K562 (cell line): Measurements from ENCODE around the gene MADCAM1. TPM values are rescaled to one million over a fixed set of nuclear protein-coding genes. Genes with fewer than 3 reads are reported as not detected.
A peak's percentile ranks its signal among the peaks of the same experiment; 100 is the strongest.

Experiments
- ARID1B ChIP-seq: fragments of 450-650 bp; IDR thresholded peaks from 2 replicates; pipeline ENCODE4 v1.6.1; 2016; ENCODE audit warnings: antibody characterized with exemption, mild to moderate bottlenecking, inconsistent platforms
- E4F1 ChIP-seq: fragments of 250-450 bp; sonication (Bioruptor Pico); IDR thresholded peaks from 2 replicates; pipeline ENCODE4 v1.5.0; 2021; ENCODE audit warnings: mild to moderate bottlenecking, borderline replicate concordance
- MCM2 ChIP-seq: fragments of 450-650 bp; IDR thresholded peaks from 2 replicates; pipeline ENCODE4 v1.6.1; 2017; ENCODE audit warnings: low read depth, mild to moderate bottlenecking
- NCOA6 ChIP-seq: fragments of 450-650 bp; IDR thresholded peaks from 2 replicates; pipeline ENCODE4 v1.6.1; 2017; ENCODE audit warnings: mild to moderate bottlenecking
- PTTG1 ChIP-seq: fragments of 450-650 bp; IDR thresholded peaks from 2 replicates; pipeline ENCODE4 v1.6.1; 2016; ENCODE audit warnings: low read depth, mild to moderate bottlenecking, missing genetic modification characterization, missing compliant biosample characterization
- STAT5B ChIP-seq: fragments of 250-450 bp; sonication (Bioruptor Pico); IDR thresholded peaks from 2 replicates; pipeline ENCODE4 v1.8.0; 2021; ENCODE audit warnings: mild to moderate bottlenecking, inconsistent platforms
- STAT6 ChIP-seq: sonication (generic); formaldehyde crosslinking; IDR thresholded peaks from 2 replicates; pipeline ENCODE4 v1.8.1; 2023; ENCODE audit warnings: mild to moderate bottlenecking, missing genetic modification reagents
- ZNF398 ChIP-seq: fragments of 250-450 bp; sonication (Bioruptor Pico); IDR thresholded peaks from 2 replicates; pipeline ENCODE4 v1.8.0; 2021; ENCODE audit warnings: moderate library complexity, mild to moderate bottlenecking, inconsistent platforms
- ZNF445 ChIP-seq: fragments of 250-450 bp; sonication (Bioruptor Pico); IDR thresholded peaks from 2 replicates; pipeline ENCODE4 v1.4.0; 2020; ENCODE audit warnings: low read depth, mild to moderate bottlenecking, moderate library complexity
- polyA plus RNA-seq, 8 experiments: library from polyadenylated mRNA; depleted of rRNA in 4 of 8; stranded (reverse) in 5 of 8; unstranded in 3 of 8; fragments of >200 nt; fragmentation: Nextera tagmentation in 2 of 8; fragmentation: Illumina TruSeq in 1 of 8; extraction: Ambion mirVana in 2 of 8; extraction: Trizol in 1 of 8; gene quantifications; 2 replicates each; pipeline versions ENCODE4 v1.2.1 to v1.2.3, GENCODE V29; 2011 to 2014; ENCODE audit warnings: inconsistent platforms in 1 of 8, missing spikeins in 1 of 8
- total RNA-seq, 7 experiments: library from RNA; depleted of rRNA in 6 of 7; stranded (reverse); fragments of >200 nt in 6 of 7; fragmentation: Illumina TruSeq in 2 of 7; extraction: Trizol in 2 of 7; gene quantifications; 2 replicates each; pipeline versions ENCODE4 v1.2.1 to v1.2.3, GENCODE V29; 2011 to 2021; ENCODE audit warnings: low replicate concordance in 1 of 7

MADCAM1 gene
- total and polyA plus RNA-seq, 9 of the 15 experiments (the other 6 are each of a cell fraction or from before 2014, with no cell fraction given) = 0.09 to 0.36 (median 0.09) TPM; not detected in 6

GRCh38 chr19:495402-496111, 729 bp upstream of the MADCAM1 start (continued):
- TF ChIP-seq E4F1 (CRISPR knock-in tag) (no peak), ZNF445 (CRISPR knock-in tag) (no peak), ZNF398 (CRISPR knock-in tag) (no peak), NCOA6 (no peak), ARID1B (peak; percentile 24; the same call in 1 of the 2 replicates), STAT5B (CRISPR knock-in tag) (no peak), MCM2 (no peak), STAT6 (CRISPR knock-in tag) (no peak), PTTG1 (tag) (no peak)
- TF ChIP-seq, all 486 proteins: peak for 51
